GM18951 (cell line): Measurements from ENCODE around the gene ESPNL.
"Not testable (repeated sequence)": the region's sequence is repeated elsewhere in the genome, so short reads cannot be mapped to it uniquely, and the experiment has no call there.

Experiments
- POLR2A ChIP-seq: IDR thresholded peaks from 4 replicates; pipeline ENCODE4 v1.6.1; 2011; ENCODE audit warnings: mild to moderate bottlenecking; ENCODE audit not compliant: insufficient read length, insufficient read depth; ENCODE audit errors: extremely low read depth
- in situ Hi-C: fragments of 300-500 bp; cut with MboI; formaldehyde crosslinking; loops from one replicate; pipeline ENCODE4 v1.12.0; 2022; ENCODE audit warnings: low sequenced_read_pairs, mixed read lengths, inconsistent platforms; ENCODE audit not compliant: unreplicated experiment

ESPNL gene

DNA sequence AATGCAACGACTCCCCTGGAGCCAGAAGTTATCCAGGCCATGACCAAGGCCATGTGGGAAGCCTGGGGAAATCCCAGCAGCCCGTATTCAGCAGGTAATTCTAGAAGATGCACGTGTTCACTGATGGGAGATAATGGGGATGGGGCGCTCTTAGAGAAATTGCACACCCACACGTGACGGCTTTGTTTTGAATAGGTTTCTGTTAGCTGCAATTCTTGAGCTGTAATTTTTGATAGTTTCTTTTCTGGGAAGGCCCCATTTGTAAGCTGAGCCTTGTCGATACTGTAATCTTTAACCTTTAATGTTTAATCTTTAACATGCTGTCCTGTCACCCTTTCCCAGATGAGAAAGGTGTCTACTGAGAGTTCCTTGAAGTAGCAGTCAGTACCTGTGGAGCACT, 35.8 kb upstream of the ESPNL start:
- in situ Hi-C loops: no loop called here
- TF ChIP-seq POLR2A: no peak

- no peak for TF ChIP-seq POLR2A
- in situ Hi-C loops: no loop called here
Measured at GRCh38 chr2:238065071-238065846, 34.9 kb upstream of the ESPNL start.

DNA sequence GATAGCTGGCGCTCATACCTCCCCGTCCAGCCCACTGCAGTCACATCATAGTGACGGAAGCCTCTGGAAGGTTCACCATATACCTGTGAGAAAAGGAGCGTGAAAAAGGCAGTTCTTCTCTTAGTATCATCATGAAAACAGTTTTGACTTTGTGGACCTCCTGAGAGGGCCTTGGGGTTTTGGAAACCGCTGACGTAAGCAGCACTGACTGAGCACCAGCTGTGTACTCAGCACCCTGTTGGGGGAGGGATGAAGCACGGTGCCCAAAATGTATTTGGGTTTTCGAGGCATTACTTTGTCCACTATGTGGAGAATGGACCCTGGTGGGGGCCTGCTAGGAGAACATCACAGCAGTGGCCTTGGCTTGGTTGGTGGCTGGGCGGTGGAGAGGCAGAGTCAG, 33.9 kb upstream of the ESPNL start:
- in situ Hi-C loops: no loop called here
- TF ChIP-seq POLR2A: no peak

DNA sequence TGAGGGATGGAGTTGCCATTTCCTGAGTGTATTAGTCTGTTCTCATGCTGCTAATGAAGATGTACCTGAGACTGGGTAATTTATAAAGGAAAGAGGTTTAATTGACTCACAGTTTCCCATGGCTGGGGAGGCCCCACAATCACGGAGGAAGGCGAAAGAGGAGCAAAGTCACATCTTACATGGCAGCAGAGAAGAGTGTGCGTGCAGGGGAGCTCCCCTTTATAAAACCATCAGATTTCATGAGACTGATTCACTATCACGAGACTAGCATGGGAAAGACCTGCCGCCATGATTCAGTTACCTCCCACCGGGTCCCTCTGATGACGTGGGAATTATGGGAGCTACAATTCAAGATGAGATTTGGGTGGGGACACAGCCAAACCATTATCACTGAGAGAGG, 33.4 kb upstream of the ESPNL start:
- in situ Hi-C loops: not testable (repeated sequence)

- in situ Hi-C loops: no loop called here
- no peak for TF ChIP-seq POLR2A
Measured at GRCh38 chr2:238067939-238068338, 32.2 kb upstream of the ESPNL start.

- in situ Hi-C loops: no loop called here
- no peak for TF ChIP-seq POLR2A
Measured at GRCh38 chr2:238069021-238069709, 31.0 kb upstream of the ESPNL start.

DNA sequence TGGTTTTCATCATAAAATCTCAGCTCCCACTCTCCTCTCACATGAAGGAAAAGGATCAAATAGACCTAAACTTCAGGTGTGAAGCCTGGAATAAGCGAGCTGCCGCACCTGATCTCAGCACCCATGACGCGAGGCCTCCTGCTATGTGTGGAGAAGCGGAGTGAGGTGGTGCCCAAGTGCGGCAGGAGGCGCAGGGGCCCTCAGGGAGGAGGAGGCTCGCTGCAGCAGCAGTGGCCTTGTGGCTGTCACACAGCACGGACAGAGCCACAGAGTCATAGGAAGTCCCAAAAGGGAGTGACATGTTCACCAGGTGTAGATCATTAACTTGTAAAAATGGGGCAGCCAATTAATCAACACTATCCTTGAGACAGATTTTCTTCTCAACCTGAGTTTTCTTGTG, 30.3 kb upstream of the ESPNL start:
- in situ Hi-C loops: no loop called here
- no peak for TF ChIP-seq POLR2A

DNA sequence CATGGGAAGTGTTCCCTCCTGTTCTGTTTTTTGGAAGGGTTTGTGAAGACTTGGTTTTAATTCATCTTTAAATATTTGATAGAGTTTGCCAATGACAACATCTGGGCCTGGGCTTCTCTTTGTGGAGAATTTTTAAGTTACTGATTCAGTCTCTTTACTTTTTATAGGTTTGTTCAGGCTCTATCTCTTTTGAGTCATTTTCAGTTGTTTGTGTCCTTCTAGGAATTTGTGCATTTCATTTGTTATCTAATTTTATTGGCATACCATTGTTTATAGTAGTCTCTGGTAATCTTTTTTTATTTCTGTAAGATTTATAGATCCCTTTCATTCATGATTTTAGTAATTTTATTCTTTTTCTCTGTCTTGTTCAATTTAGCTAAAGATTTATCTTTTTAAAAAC, 24.7 kb upstream of the ESPNL start:
- TF ChIP-seq POLR2A: no peak
- in situ Hi-C loops: no loop called here

DNA sequence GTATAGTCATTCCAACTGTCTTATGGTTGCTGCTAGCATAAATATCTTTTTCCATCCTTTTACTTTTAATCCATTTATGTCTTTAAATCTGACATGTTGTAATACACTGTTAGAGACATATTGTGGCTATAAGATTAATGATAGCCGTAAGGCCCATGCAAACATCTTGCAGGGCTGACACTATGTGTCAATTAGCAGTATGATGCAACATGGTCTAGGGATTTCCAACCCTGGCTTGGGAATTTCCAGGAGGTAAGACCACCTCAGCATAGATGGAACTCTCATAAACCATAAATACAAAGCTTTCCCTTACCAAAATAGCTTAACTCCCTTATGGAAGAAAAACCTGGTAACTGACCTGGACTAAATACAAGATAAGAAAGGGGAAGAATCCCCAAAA, 22.8 kb upstream of the ESPNL start:
- no peak for TF ChIP-seq POLR2A
- in situ Hi-C loops: no loop called here

- in situ Hi-C loops: no loop called here
- no peak for TF ChIP-seq POLR2A
Measured at GRCh38 chr2:238079874-238080327, 20.2 kb upstream of the ESPNL start.

DNA sequence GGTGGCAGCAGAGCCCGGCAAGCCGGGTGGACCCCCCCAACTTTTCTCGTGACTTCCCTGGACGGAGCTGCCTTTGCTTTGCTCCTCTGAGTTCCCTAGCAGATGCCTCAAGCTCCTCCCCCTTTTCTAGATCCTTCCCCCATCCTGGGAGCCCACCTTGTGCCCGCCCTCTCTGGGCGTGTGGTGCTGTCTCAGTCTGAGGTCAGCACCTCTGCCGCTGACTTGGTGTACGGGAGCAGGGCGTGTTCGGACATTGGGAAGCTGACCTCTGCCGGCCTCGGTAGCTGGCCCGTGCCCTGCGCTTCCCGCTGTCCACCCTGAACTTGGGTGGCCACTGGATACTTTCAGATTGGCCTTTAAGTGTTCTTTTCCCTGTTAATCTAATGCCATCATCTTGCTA, 19.6 kb upstream of the ESPNL start:
- TF ChIP-seq POLR2A: no peak
- in situ Hi-C loops: no loop called here

DNA sequence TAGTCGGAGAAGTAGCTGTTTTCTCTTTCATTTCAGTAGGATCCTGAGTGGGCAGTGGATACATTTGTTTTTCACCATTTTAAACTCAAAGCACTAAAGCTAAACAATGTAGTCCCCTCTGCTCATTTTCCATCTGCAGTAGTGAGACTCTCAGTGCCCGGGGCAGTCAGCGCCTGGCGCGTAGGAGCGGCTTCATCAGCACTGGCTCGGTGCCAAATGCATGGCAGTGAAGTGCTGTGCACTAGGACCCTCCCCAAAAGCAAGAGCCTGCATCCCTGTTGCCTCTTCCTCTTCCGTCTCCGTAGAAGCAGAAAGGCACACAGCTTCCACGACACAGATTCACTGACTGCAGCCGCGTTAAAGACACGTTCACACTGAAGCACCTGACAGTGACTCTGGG, 19.0 kb upstream of the ESPNL start:
- in situ Hi-C loops: no loop called here
- no peak for TF ChIP-seq POLR2A

DNA sequence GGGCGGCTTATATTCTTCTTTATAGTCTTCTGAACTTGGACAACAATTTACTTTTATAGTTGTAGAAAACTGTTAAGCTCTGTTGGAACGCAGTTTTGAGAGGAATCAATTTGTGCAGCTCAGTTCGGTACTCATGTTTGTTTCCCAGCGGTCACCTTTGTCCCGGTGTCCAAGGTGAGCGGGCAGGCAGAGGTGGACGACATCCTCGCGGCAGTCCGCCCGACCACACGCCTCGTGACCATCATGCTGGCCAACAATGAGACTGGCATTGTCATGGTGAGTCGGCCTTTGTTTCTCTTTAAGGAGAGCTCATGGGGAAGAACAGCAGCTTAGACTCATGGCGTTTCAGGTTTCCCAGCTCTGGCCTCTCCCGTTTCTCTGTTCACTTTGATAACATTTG, 18.6 kb upstream of the ESPNL start:
- no peak for TF ChIP-seq POLR2A
- in situ Hi-C loops: no loop called here

GRCh38 chr2:238082151-238082550, 18.0 kb upstream of the ESPNL start:
- in situ Hi-C loops: no loop called here
- TF ChIP-seq POLR2A: no peak
